Transverse colon (tissue), 4 donors: Measurements from ENCODE around the gene MEMO1. TPM values are rescaled to one million over a fixed set of nuclear protein-coding genes. Genes with fewer than 3 reads are reported as not detected.
"Not testable (repeated sequence)": the region's sequence is repeated elsewhere in the genome, so short reads cannot be mapped to it uniquely, and the experiment has no call there.

Experiments
- DNase-seq: peaks from one replicate; pipeline ENCODE4 v3.0.0-alpha.2; 2019
- H3K27ac ChIP-seq, 4 donors: fragments of 200-600 bp; sonication (generic); 2 replicates each; pipeline ENCODE4 v1.5.1; 2016 to 2018; ENCODE audit warnings: inconsistent platforms in 4 of 4
- H3K27me3 ChIP-seq: fragments of 200-600 bp; sonication (generic); 2 replicates; pipeline ENCODE4 v1.5.1; 2017; ENCODE audit warnings: inconsistent platforms
- H3K36me3 ChIP-seq, 4 donors: fragments of 200-600 bp; sonication (generic); 2 replicates each; pipeline ENCODE4 v1.5.1; 2017 to 2019; ENCODE audit warnings: inconsistent platforms in 4 of 4
- H3K4me1 ChIP-seq, 4 donors: fragments of 200-600 bp; sonication (generic); 2 replicates each; pipeline ENCODE4 v1.5.1; 2017 to 2020; ENCODE audit warnings: inconsistent platforms in 4 of 4
- H3K4me3 ChIP-seq, 4 donors: fragments of 200-600 bp; sonication (generic); 1 replicate in 1 of 4; 2 replicates in 3 of 4; pipeline versions ENCODE4 v1.5.1 to v1.6.1; 2017 to 2019; ENCODE audit warnings: inconsistent platforms in 4 of 4
- H3K9me3 ChIP-seq, 2 donors: fragments of 200-600 bp; sonication (generic); 2 replicates each; pipeline ENCODE4 v1.5.1; 2017 to 2019; ENCODE audit warnings: inconsistent platforms in 2 of 2
- EP300 ChIP-seq: sonication (generic); formaldehyde crosslinking; IDR thresholded peaks from one replicate; pipeline ENCODE4 v1.6.1; 2017; ENCODE audit warnings: antibody characterized with exemption, low read depth
- POLR2A ChIP-seq: fragments of 450-650 bp; IDR thresholded peaks from one replicate; pipeline ENCODE4 v1.6.1; 2016; ENCODE audit warnings: antibody characterized with exemption, mild to moderate bottlenecking, moderate library complexity
- POLR2AphosphoS5 ChIP-seq, 3 donors: sonication (generic); formaldehyde crosslinking; IDR thresholded peaks; one replicate each; pipeline ENCODE4 v1.6.1; 2016; ENCODE audit warnings: antibody characterized with exemption in 3 of 3
- WGBS, 2 donors: methylation state at CpG; one replicate each; pipeline ENCODE4 v1.1.5; 2018; ENCODE audit warnings: low coverage in 1 of 2; 5-methylcytosine and 5-hydroxymethylcytosine counted together
- in situ Hi-C, 4 donors: fragments of 200-750 bp; cut with MboI; loops; one replicate each; pipeline versions ENCODE4 v1.15.0 to v1.15.1; 2017; ENCODE audit warnings: low sequenced_read_pairs in 3 of 4, low pct_ligation_motif_present in 1 of 4, low pct_unique_long_range_greater_than_20kb in 1 of 4
- intact Hi-C: fragments of 100-400 bp; cut with DNase I; formaldehyde crosslinking; loops from one replicate; pipeline ENCODE4 v1.15.1; 2023; ENCODE audit warnings: low total_unique reads
- total RNA-seq, 4 donors: library from RNA; depleted of rRNA; stranded (reverse); fragments of >200 nt; gene quantifications; one replicate each; pipeline ENCODE4 v1.1.0, GENCODE V29; 2016
- TF ChIP-seq, protein P1 (sequence below), 5 experiments: fragments of 200-600 bp in 3 of 5; fragments of 450-650 bp in 2 of 5; sonication (generic) in 3 of 5; IDR thresholded peaks; 1 replicate in 2 of 5; 2 replicates in 3 of 5; pipeline ENCODE4 v1.5.1; 2016 to 2017; ENCODE audit warnings: antibody characterized with exemption in 5 of 5, inconsistent platforms in 3 of 5, mild to moderate bottlenecking in 2 of 5, moderate library complexity in 1 of 5

Gene MEMO1
- total RNA-seq, 4 donors from 2014 or later = 7.5 to 25.1 (median 17.0) TPM

DNA sequence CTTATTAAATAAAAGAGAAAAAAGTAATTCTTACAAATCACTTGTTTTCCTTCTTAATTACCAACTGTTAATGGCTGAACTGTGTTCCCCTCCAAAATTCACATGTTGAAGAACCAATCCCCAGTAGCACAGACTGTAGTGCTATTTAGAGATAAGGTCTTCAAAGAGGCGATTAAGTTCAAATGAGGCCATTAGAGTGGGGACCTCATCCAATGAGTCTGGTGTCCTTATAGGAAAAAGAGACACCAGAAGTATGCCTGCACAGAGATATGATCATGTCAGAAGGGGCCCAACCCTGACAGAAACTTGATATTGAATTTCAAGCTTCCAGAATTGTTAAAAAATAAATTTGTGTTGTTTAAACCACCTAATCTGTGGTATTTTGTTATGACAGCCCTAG lies 89.8 kb downstream of the MEMO1 start:
- intact Hi-C loops = no loop called here
- 100% methylated on average over 1 of the region's 1 CpG; no CpG with 5 or more reads in 1 of the 2 donors for WGBS, 2 donors
- Histone ChIP-seq H3K4me1 (no peaks in the 10 kb centered on the region), H3K27me3 (no peaks in the 10 kb centered on the region), H3K9me3 (no peaks in the 10 kb centered on the region), H3K36me3 (peaks cover 0 to 17% (median 0%) of the 10 kb centered on the region in 4 donors), H3K4me3 (no peak overlapping the region), H3K27ac (no peak overlapping the region)
- no peak for DNase-seq
- in situ Hi-C loops = no loop called here
- TF ChIP-seq EP300 = no peak
- TF ChIP-seq, protein P1, sequence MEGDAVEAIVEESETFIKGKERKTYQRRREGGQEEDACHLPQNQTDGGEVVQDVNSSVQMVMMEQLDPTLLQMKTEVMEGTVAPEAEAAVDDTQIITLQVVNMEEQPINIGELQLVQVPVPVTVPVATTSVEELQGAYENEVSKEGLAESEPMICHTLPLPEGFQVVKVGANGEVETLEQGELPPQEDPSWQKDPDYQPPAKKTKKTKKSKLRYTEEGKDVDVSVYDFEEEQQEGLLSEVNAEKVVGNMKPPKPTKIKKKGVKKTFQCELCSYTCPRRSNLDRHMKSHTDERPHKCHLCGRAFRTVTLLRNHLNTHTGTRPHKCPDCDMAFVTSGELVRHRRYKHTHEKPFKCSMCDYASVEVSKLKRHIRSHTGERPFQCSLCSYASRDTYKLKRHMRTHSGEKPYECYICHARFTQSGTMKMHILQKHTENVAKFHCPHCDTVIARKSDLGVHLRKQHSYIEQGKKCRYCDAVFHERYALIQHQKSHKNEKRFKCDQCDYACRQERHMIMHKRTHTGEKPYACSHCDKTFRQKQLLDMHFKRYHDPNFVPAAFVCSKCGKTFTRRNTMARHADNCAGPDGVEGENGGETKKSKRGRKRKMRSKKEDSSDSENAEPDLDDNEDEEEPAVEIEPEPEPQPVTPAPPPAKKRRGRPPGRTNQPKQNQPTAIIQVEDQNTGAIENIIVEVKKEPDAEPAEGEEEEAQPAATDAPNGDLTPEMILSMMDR (IDR thresholded peaks at IDR 0.05) = no peak
- no peak for TF ChIP-seq POLR2AphosphoS5 (IDR thresholded peaks at IDR 0.05)
- no peak for TF ChIP-seq POLR2A

GRCh38 chr2:31919499-31919898 lies 91.3 kb downstream of the MEMO1 start:
- Histone ChIP-seq H3K36me3 (peaks cover 0 to 17% (median 0%) of the 10 kb centered on the region in 4 donors), H3K27ac (no peak overlapping the region), H3K27me3 (no peaks in the 10 kb centered on the region), H3K4me3 (no peak overlapping the region), H3K4me1 (no peaks in the 10 kb centered on the region), H3K9me3 (no peaks in the 10 kb centered on the region)
- TF ChIP-seq POLR2AphosphoS5 (IDR thresholded peaks at IDR 0.05) (no peak), POLR2A (no peak), EP300 (no peak)
- TF ChIP-seq, protein P1 (IDR thresholded peaks at IDR 0.05) = no peak
- DNase-seq = no peak
- WGBS, 2 donors = 68 to 92% methylated on average over 3 of the region's 3 CpGs
- in situ Hi-C loops (no loop called here), intact Hi-C loops (no loop called here)

GRCh38 chr2:31909661-31910060 lies 101.1 kb downstream of the MEMO1 start:
- intact Hi-C loops = no loop called here
- TF ChIP-seq POLR2A (no peak), EP300 (no peak)
- no peak for DNase-seq
- no peak overlapping the region for H3K4me3 ChIP-seq
- no peaks in the 10 kb centered on the region for H3K4me1 ChIP-seq
- in situ Hi-C loops = no loop called here
- no peaks in the 10 kb centered on the region for H3K27me3 ChIP-seq
- peaks cover 0 to 4% of the 10 kb centered on the region in 2 donors for H3K9me3 ChIP-seq
- H3K27ac ChIP-seq = no peak overlapping the region
- peaks cover 0 to 7% (median 1%) of the 10 kb centered on the region in 4 donors for H3K36me3 ChIP-seq

GRCh38 chr2:31907491-31907890 lies 103.3 kb downstream of the MEMO1 start:
- H3K4me1 ChIP-seq, intact Hi-C loops: not testable (repeated sequence)
- WGBS, 2 donors = 89 to 100% methylated on average over 4 to 6 of the region's 6 CpGs

GRCh38 chr2:31903109-31903780 lies 107.6 kb downstream of the MEMO1 start:
- H3K27me3 ChIP-seq = no peaks in the 10 kb centered on the region
- H3K4me3 ChIP-seq = no peak overlapping the region
- peaks cover 0 to 39% (median 8%) of the 10 kb centered on the region in 4 donors for H3K36me3 ChIP-seq
- in situ Hi-C loops = no loop called here
- no peak for TF ChIP-seq POLR2AphosphoS5 (IDR thresholded peaks at IDR 0.05)
- no peak for TF ChIP-seq POLR2A
- TF ChIP-seq, protein P1 (IDR thresholded peaks at IDR 0.05) = no peak
- no peak for TF ChIP-seq EP300
- peaks cover 0 to 7% of the 10 kb centered on the region in 2 donors for H3K9me3 ChIP-seq
- DNase-seq = no peak
- no peak overlapping the region for H3K27ac ChIP-seq
- intact Hi-C loops = no loop called here
- 65 to 71% methylated on average over 4 of the region's 4 CpGs for WGBS, 2 donors
- H3K4me1 ChIP-seq = no peaks in the 10 kb centered on the region

More at GRCh38 chr2:31907491-31907890, 103.3 kb downstream of the MEMO1 start:
- H3K27me3 ChIP-seq, in situ Hi-C loops, H3K4me3 ChIP-seq, H3K9me3 ChIP-seq, H3K36me3 ChIP-seq, H3K27ac ChIP-seq, DNase-seq: not testable (repeated sequence)
